ENCODE results near the gene GPATCH8.

GPATCH8 gene

DNA sequence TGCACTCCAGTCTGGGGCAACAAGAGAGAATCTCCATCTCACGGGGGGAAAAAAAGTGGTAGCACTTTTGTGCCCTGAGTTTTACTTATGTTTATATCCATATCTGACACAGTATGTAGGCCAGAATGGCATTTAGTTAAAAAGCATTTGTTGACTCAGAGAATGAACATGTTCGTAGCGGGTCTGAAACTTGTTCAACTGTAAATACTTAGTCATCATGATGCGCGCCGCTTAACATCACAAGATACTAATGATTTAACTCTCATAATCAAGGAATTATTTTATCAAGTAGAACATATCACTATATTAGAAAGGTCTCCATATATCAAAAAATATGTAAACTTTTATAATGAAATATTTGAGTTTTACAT, 58.5 kb downstream of the GPATCH8 start:
- H3K36me3 ChIP-seq (ENCODE audit: insufficient read depth, insufficient read length, low read length), result peaks cover 3% of the 10 kb centered on the region

DNA sequence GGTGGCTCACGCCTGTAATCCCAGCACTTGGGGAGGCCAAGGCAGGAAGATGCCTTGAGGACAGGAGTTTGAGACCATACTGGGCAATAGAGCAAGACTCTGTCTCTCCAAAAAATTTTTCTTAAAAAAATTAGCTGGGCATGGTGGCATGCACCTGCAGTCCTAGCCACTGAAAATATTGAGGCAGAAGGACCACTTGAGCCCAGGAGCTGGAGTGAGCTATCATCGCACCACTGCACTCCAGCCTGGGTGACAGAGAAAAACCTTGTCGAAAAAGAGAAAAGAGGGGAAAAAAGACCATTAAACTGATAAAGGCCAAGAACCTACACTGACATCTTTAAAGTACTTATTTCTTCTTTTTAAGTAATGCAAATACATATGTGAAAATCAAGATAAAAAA, 60.4 kb downstream of the GPATCH8 start:
- no peaks in the 10 kb centered on the region for H3K9me3 ChIP-seq (ENCODE audit: insufficient read depth, low read length)
- no peak overlapping the region for H3K4me3 ChIP-seq (ENCODE audit: insufficient read length, low read depth)
- no peaks in the 10 kb centered on the region for H3K4me1 ChIP-seq (ENCODE audit: insufficient read depth, insufficient read length)
- no peak overlapping the region for H3K9ac ChIP-seq (ENCODE audit: insufficient read length, low read depth)
- no peaks in the 10 kb centered on the region for H3K27me3 ChIP-seq (ENCODE audit: insufficient read depth, insufficient read length)
- no peak for DNase-seq (ENCODE audit: low read depth, low spot score)
- H3K36me3 ChIP-seq (ENCODE audit: insufficient read depth, insufficient read length, low read length), result peaks cover 3% of the 10 kb centered on the region
- TF ChIP-seq ZNF274 (IDR thresholded peaks at IDR 0.05; ENCODE audit: low read depth, low read length) (no peak), YY1 (IDR thresholded peaks at IDR 0.05; ENCODE audit: insufficient read depth, insufficient read length) (no peak), SUZ12 (IDR thresholded peaks at IDR 0.05; ENCODE audit: extremely low read depth, insufficient read depth, insufficient read length) (no peak)

More for the DNA sequence above, 58.5 kb downstream of the GPATCH8 start:
- Histone ChIP-seq H3K9me3 (ENCODE audit: insufficient read depth, low read length) (no peaks in the 10 kb centered on the region), H3K4me3 (ENCODE audit: insufficient read length, low read depth) (no peak overlapping the region), H3K4me1 (ENCODE audit: insufficient read depth, insufficient read length) (no peaks in the 10 kb centered on the region), H3K9ac (ENCODE audit: insufficient read length, low read depth) (no peak overlapping the region), H3K27me3 (ENCODE audit: insufficient read depth, insufficient read length) (no peaks in the 10 kb centered on the region)
- no peak for TF ChIP-seq ZNF274 (IDR thresholded peaks at IDR 0.05; ENCODE audit: low read depth, low read length)
- no peak for TF ChIP-seq YY1 (IDR thresholded peaks at IDR 0.05; ENCODE audit: insufficient read depth, insufficient read length)
- TF ChIP-seq SUZ12 (IDR thresholded peaks at IDR 0.05; ENCODE audit: extremely low read depth, insufficient read depth, insufficient read length), result no peak
- no peak for DNase-seq (ENCODE audit: low read depth, low spot score)

DNA sequence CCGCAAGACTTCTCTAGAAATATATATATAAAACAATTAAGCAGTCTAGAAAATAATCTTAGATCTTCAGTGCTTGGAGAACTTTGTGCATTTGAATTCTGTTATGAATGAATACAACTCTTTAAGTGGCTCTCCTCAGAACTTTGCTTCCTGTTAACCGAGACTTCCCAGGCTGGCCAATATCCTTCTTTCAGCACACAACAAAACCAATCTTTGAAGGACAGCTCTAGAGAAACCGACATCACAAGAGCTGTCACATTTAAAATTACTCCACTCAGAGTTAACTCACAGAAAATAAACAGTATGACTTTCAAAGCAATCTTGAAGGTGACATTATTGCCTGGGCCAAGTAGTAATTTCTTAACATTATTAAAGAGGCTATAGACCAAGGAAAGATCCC, 64.0 kb downstream of the GPATCH8 start:
- Histone ChIP-seq H3K9ac (ENCODE audit: insufficient read length, low read depth) (no peak overlapping the region), H3K4me3 (ENCODE audit: insufficient read length, low read depth) (no peak overlapping the region), H3K4me1 (ENCODE audit: insufficient read depth, insufficient read length) (no peaks in the 10 kb centered on the region), H3K9me3 (ENCODE audit: insufficient read depth, low read length) (no peaks in the 10 kb centered on the region), H3K27me3 (ENCODE audit: insufficient read depth, insufficient read length) (no peaks in the 10 kb centered on the region), H3K36me3 (ENCODE audit: insufficient read depth, insufficient read length, low read length) (peaks cover 21% of the 10 kb centered on the region)
- TF ChIP-seq ZNF274 (IDR thresholded peaks at IDR 0.05; ENCODE audit: low read depth, low read length) (no peak), SUZ12 (IDR thresholded peaks at IDR 0.05; ENCODE audit: extremely low read depth, insufficient read depth, insufficient read length) (no peak), YY1 (IDR thresholded peaks at IDR 0.05; ENCODE audit: insufficient read depth, insufficient read length) (no peak)
- DNase-seq (ENCODE audit: low read depth, low spot score), result no peak

DNA sequence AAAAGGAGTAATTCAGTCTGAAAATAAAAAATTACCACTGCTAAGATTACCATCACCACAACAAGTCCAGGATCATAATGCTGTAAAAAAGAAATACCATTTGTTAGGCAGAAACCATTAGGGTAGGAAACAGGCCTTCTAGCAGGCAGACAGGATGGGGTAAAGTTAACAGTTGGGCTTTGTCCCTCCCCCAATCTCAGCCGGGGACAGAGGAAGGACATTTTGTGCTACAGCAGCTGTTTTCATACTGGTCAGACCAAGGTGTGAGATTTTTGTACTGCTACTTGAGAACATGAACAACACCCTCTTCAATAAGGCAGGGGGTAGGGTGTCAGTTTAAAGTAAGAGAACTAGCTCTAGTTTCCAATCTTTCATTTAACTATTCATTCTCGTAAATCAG, 64.6 kb downstream of the GPATCH8 start:
- DNase-seq (ENCODE audit: low read depth, low spot score), result no peak
- TF ChIP-seq SUZ12 (IDR thresholded peaks at IDR 0.05; ENCODE audit: extremely low read depth, insufficient read depth, insufficient read length) (no peak), ZNF274 (IDR thresholded peaks at IDR 0.05; ENCODE audit: low read depth, low read length) (no peak), YY1 (IDR thresholded peaks at IDR 0.05; ENCODE audit: insufficient read depth, insufficient read length) (no peak)
- Histone ChIP-seq H3K9me3 (ENCODE audit: insufficient read depth, low read length) (no peaks in the 10 kb centered on the region), H3K4me3 (ENCODE audit: insufficient read length, low read depth) (no peak overlapping the region), H3K27me3 (ENCODE audit: insufficient read depth, insufficient read length) (no peaks in the 10 kb centered on the region), H3K36me3 (ENCODE audit: insufficient read depth, insufficient read length, low read length) (peaks cover 24% of the 10 kb centered on the region), H3K4me1 (ENCODE audit: insufficient read depth, insufficient read length) (no peaks in the 10 kb centered on the region), H3K9ac (ENCODE audit: insufficient read length, low read depth) (no peak overlapping the region)

DNA sequence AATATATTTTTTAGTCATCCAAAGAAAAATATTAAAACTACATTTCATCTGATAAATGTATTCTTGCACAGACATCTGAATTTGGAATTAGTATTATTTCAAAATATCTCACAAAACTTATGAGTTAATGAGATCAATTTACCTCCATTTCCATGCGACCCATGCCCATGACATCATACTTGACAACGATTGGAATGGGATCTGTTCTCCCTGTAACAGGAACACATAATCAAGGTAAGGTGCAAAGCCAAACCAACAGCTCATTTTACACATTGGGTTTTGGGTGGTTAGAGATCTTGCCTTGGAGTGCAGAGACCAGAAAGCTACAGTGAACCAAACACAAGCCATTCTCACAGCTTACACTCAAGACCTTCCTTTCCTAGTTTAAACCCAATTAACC, 66.9 kb downstream of the GPATCH8 start:
- peaks cover 46% of the 10 kb centered on the region for H3K36me3 ChIP-seq (ENCODE audit: insufficient read depth, insufficient read length, low read length)
- H3K4me3 ChIP-seq (ENCODE audit: insufficient read length, low read depth), result no peak overlapping the region
- TF ChIP-seq ZNF274 (IDR thresholded peaks at IDR 0.05; ENCODE audit: low read depth, low read length) (no peak), YY1 (IDR thresholded peaks at IDR 0.05; ENCODE audit: insufficient read depth, insufficient read length) (no peak), SUZ12 (IDR thresholded peaks at IDR 0.05; ENCODE audit: extremely low read depth, insufficient read depth, insufficient read length) (no peak)
- H3K9me3 ChIP-seq (ENCODE audit: insufficient read depth, low read length), result no peaks in the 10 kb centered on the region
- DNase-seq (ENCODE audit: low read depth, low spot score), result no peak
- H3K4me1 ChIP-seq (ENCODE audit: insufficient read depth, insufficient read length), result no peaks in the 10 kb centered on the region
- H3K9ac ChIP-seq (ENCODE audit: insufficient read length, low read depth), result no peak overlapping the region
- H3K27me3 ChIP-seq (ENCODE audit: insufficient read depth, insufficient read length), result no peaks in the 10 kb centered on the region

DNA sequence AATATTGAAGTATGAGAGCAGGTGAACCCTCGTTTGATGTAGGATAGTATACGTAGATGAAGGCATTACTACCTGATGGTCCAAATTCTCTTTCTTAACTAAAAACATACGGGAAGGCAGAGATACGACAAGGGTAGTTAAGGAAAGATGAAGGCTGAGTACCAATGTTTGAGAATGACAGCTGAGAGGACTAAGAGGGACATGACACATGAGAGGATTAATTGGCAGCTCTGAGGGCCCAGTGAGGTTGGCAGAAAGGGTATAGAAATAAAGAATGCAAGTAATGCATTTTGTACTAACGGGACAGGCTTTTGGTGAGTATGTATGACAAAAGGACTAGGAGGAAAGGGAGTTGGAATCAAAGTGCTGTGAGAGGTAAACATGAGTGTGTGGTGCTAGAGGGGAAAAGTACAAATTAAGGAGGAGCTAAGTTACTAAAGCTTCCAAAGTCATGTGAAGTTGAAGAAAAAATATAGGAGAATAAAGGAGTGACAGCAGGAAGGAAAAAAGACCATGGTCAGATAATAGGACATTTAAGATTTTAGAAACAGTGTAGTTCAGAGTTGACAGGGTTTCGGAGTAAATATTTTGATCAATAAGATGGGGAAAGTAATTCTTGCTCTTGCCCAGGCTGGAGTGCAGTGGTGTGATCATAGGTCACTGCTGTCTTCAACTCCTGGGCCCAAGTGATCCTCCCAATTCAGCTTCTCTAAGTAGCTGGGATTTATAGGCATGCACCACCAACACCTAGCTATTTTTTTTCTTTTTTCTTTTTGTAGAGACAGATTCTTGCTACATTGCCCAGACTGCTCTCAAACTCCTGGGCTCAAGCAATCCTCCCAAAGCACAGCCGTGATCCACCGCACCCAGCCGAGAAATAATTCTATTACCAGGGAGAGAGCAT, 70.7 kb downstream of the GPATCH8 start:
- no peak for DNase-seq (ENCODE audit: low read depth, low spot score)
- H3K36me3 ChIP-seq (ENCODE audit: insufficient read depth, insufficient read length, low read length), result peaks cover 60% of the 10 kb centered on the region

DNA sequence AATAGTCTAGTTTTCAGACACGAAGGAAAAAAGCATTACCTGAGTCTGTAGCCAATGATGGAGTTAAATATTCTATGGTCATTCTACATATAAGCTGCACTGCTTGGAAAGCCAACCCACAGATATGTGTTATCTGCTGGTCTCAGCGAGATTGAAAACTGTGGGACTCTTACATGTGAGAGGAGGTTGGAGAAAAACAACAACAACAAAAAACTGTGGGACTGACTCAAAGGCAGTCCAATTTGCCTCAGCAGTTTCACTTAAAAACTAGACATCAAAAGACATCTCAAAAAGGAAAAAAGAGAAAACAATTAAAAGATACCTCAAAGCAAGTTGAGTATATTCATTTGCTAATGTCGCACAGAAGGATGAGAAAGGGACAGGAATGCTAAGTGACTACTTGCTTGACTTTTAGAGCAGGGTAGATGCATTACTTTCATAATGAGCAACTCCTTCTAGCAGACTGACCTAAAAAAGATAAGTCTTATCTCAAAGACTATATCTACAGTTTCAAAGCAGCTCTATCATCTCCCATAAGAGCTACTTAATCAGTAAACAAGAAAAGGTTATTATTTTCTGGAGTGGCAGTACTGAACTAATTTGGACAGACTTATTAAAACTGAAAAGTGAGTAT, 78.3 kb downstream of the GPATCH8 start:
- peaks cover 41% of the 10 kb centered on the region for H3K36me3 ChIP-seq (ENCODE audit: insufficient read depth, insufficient read length, low read length)
- H3K9ac ChIP-seq (ENCODE audit: insufficient read length, low read depth), result no peak overlapping the region
- DNase-seq (ENCODE audit: low read depth, low spot score), result no peak
- no peaks in the 10 kb centered on the region for H3K4me1 ChIP-seq (ENCODE audit: insufficient read depth, insufficient read length)
- no peak for TF ChIP-seq ZNF274 (IDR thresholded peaks at IDR 0.05; ENCODE audit: low read depth, low read length)
- no peak for TF ChIP-seq SUZ12 (IDR thresholded peaks at IDR 0.05; ENCODE audit: extremely low read depth, insufficient read depth, insufficient read length)
- TF ChIP-seq YY1 (IDR thresholded peaks at IDR 0.05; ENCODE audit: insufficient read depth, insufficient read length), result no peak
- H3K9me3 ChIP-seq (ENCODE audit: insufficient read depth, low read length), result no peaks in the 10 kb centered on the region
- H3K27me3 ChIP-seq (ENCODE audit: insufficient read depth, insufficient read length), result no peaks in the 10 kb centered on the region
- H3K4me3 ChIP-seq (ENCODE audit: insufficient read length, low read depth), result no peak overlapping the region

More for the DNA sequence above, 70.7 kb downstream of the GPATCH8 start:
- Histone ChIP-seq H3K4me1 (ENCODE audit: insufficient read depth, insufficient read length) (no peaks in the 10 kb centered on the region), H3K4me3 (ENCODE audit: insufficient read length, low read depth) (no peak overlapping the region), H3K27me3 (ENCODE audit: insufficient read depth, insufficient read length) (no peaks in the 10 kb centered on the region), H3K9ac (ENCODE audit: insufficient read length, low read depth) (no peak overlapping the region), H3K9me3 (ENCODE audit: insufficient read depth, low read length) (no peaks in the 10 kb centered on the region)
- TF ChIP-seq YY1 (IDR thresholded peaks at IDR 0.05; ENCODE audit: insufficient read depth, insufficient read length) (no peak), ZNF274 (IDR thresholded peaks at IDR 0.05; ENCODE audit: low read depth, low read length) (no peak), SUZ12 (IDR thresholded peaks at IDR 0.05; ENCODE audit: extremely low read depth, insufficient read depth, insufficient read length) (no peak)

Measured in NT2/D1 (cell line).